ENCODE data around the gene ZCCHC17. TPM values are rescaled to one million over a fixed set of nuclear protein-coding genes. Genes with fewer than 3 reads are reported as not detected.

ZCCHC17 gene
- total RNA-seq, 4 donors from 2014 or later, result 20.4 to 23.5 (median 21.7) TPM

DNA sequence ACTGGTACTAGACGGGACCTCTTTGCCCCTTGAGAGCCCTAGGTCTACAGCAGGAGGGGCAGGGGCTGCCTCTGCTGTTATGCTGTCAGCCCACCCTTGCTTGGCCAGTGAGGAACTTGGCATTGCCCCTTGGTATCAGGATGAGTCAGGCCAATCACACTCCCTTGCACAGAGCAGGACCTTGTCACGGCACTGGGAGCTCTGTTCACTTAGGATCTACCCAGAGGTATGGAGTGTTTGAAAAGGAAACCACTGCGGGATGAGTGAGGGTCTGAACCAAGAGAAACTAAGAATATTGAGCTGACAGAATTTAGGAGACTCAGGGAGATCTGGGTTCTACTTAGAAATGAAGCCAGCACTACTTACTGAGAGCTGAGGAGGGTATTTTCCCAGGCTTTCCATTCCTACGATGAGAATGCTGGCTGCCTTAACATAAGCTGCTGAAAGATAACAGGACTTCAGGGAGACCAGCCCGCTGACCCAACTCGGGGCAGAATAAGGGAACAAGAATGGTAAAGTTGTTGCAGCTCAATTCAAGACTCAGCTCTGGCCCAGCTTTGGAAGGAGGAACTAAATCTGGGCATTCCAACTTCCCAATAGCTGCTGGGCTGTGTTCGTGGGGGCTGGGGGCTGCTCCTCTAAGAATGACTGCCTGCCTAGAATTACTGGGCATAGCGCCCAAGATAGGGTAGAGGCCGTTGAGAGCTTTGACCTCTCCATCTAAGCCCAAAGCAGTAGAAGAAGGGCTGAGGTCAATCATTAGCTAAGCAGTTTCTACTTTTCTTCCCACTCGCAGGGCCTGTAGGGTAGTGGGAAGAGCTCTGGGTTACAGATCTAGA lies 74.5 kb downstream of the ZCCHC17 start:
- no peak for TF ChIP-seq CTCF (IDR thresholded peaks at IDR 0.05; ENCODE audit: low read depth)

GRCh38 chr1:31372051-31372450 lies 75.2 kb downstream of the ZCCHC17 start:
- no peak for TF ChIP-seq CTCF (IDR thresholded peaks at IDR 0.05; ENCODE audit: low read depth)

DNA sequence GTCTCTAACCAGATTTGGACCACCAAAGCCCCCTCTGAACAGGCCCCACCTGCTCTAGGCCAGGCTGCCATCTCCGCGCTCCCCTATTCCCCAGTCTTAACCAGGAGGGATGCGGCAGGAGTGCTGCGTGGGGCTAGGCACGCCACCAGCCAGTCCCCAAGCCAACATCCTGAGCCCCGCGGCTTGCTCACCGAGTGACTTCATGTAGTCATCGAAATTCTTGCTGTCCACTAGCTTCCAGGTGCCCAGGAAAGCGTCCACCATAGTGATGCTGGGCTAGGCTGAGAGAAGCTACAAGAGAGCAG lies 75.9 kb downstream of the ZCCHC17 start:
- TF ChIP-seq CTCF (IDR thresholded peaks at IDR 0.05; ENCODE audit: low read depth), result no peak

DNA sequence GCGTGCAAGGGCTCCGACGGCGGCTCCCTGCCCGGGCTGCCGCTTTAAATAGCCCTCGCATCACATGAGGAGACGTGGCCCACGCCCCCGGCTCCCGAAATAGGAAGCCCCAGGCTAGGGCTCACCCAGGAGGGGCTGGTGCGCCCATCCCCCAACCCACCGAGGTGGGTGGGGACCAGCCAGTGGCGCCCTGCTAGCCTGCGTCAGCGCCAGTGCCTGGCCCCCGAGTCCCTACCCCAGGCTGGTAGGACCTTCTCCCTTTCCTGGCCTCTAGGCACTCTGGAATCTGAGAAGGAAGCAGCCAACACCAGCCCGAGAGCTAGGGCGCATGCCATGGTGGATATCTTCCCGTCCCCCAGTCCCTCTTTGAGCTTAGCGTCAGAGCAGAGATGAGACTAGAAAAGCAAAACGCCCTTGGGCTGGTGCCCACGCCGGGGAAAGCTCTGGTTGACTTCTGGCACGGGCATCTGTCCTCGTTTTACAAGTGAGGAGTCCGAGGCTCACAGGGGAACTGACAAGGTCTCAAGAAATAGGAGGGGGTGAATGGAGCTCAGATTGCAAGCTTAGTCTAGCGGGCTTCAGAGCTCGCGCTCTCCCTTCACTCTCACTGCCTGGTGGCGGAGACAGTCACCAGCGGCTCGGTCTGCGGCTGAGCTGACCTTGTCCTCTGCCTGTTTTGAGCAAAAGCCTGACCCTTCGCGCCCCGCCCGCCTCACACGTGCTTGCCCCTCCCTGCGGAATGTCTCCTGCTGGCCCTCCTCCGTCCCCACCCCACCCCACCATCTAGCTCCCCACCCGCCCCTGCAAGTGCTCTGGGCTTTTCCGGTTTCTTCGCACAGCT lies 76.4 kb downstream of the ZCCHC17 start, which contains the start of gene FABP3:
Gene FABP3 (minus strand): TSS at position 21 of the 841 bp plus-strand sequence. CDS start 62 bp downstream, outside the sequence.
- no peak for TF ChIP-seq CTCF (IDR thresholded peaks at IDR 0.05; ENCODE audit: low read depth)

DNA sequence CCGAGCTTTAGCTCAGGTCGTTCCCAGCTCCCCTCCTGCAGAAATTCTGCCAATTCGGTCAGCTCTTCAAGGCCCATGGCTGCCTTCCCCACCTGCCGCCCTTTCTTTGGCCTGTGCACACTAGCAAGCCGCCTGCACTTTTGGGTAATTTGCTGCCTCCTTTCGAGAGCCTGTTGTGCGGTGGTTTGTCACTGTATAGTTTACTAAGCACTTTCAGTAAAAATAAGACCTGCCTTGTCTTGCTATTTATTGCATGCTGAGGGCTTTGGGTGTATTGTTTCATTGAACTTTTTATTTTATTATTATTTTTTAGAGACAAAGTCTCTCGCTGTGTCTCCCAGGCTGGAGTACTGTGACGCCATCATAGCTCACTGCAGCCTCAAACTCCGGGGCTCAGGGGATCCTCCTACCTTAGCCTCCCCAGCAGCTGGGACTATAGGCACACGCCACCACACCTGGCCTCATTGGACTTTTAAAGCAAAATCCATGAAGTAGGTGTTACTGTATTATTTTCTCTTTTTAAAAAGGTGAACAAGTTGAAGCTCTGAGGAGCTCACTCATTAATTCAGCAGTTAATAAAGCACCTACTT lies 77.2 kb downstream of the ZCCHC17 start:
- no peak for TF ChIP-seq CTCF (IDR thresholded peaks at IDR 0.05; ENCODE audit: low read depth)

- TF ChIP-seq CTCF (IDR thresholded peaks at IDR 0.05; ENCODE audit: low read depth), result no peak
Observed at GRCh38 chr1:31374511-31375196, 77.8 kb downstream of the ZCCHC17 start.
